ENCODE measurements around the gene TSHZ1.

- no peak for TF ChIP-seq FOXP2 (optimal IDR thresholded peaks at IDR 0.05; ENCODE audit: borderline replicate concordance, extremely low read depth, extremely low read length, insufficient read depth)
- TF ChIP-seq, protein P1, sequence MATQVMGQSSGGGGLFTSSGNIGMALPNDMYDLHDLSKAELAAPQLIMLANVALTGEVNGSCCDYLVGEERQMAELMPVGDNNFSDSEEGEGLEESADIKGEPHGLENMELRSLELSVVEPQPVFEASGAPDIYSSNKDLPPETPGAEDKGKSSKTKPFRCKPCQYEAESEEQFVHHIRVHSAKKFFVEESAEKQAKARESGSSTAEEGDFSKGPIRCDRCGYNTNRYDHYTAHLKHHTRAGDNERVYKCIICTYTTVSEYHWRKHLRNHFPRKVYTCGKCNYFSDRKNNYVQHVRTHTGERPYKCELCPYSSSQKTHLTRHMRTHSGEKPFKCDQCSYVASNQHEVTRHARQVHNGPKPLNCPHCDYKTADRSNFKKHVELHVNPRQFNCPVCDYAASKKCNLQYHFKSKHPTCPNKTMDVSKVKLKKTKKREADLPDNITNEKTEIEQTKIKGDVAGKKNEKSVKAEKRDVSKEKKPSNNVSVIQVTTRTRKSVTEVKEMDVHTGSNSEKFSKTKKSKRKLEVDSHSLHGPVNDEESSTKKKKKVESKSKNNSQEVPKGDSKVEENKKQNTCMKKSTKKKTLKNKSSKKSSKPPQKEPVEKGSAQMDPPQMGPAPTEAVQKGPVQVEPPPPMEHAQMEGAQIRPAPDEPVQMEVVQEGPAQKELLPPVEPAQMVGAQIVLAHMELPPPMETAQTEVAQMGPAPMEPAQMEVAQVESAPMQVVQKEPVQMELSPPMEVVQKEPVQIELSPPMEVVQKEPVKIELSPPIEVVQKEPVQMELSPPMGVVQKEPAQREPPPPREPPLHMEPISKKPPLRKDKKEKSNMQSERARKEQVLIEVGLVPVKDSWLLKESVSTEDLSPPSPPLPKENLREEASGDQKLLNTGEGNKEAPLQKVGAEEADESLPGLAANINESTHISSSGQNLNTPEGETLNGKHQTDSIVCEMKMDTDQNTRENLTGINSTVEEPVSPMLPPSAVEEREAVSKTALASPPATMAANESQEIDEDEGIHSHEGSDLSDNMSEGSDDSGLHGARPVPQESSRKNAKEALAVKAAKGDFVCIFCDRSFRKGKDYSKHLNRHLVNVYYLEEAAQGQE (IDR thresholded peaks at IDR 0.05; ENCODE audit: insufficient read depth in 1 of 2, low read depth in 2 of 2, low read length in 2 of 2), result no peak
Measured at GRCh38 chr18:75287006-75287405, 76.4 kb downstream of the TSHZ1 start.
